SK-N-SH (cell line): ENCODE measurements around the gene RBM10.

ENCODE experiments used
- CHD2 ChIP-seq: fragments of 150-350 bp; IDR thresholded peaks from 2 replicates; pipeline ENCODE4 v1.6.1; 2018; ENCODE audit warnings: low read length; ENCODE audit not compliant: partially characterized antibody
- ELF1 ChIP-seq: IDR thresholded peaks from 2 replicates; pipeline ENCODE4 v1.4.0; 2012
- EZH2phosphoT487 ChIP-seq: fragments of 200-600 bp; sonication (generic); IDR thresholded peaks from 2 replicates; pipeline ENCODE4 v1.6.1; 2017; ENCODE audit warnings: low read depth, mixed run types, mild to moderate bottlenecking, antibody characterized with exemption, moderate library complexity, borderline replicate concordance
- FOXJ3 ChIP-seq: sonication (generic); formaldehyde crosslinking; IDR thresholded peaks from 2 replicates; pipeline ENCODE4 v1.5.1; 2020; ENCODE audit warnings: mild to moderate bottlenecking, missing genetic modification reagents
- MEF2A ChIP-seq: IDR thresholded peaks from 2 replicates; pipeline ENCODE4 v1.4.0; 2012; ENCODE audit warnings: low read depth, borderline replicate concordance
- PBX3 ChIP-seq: IDR thresholded peaks from 2 replicates; pipeline ENCODE4; 2012
- POLR2AphosphoS5 ChIP-seq: IDR thresholded peaks from 2 replicates; pipeline ENCODE4 v1.6.1; 2012; ENCODE audit warnings: low read depth, low read length
- RAD21 ChIP-seq: IDR thresholded peaks from 2 replicates; pipeline ENCODE4 v1.6.1; 2012; ENCODE audit warnings: mild to moderate bottlenecking, low read length
- REST ChIP-seq: IDR thresholded peaks from 2 replicates; pipeline ENCODE4 v1.6.1; 2012; ENCODE audit warnings: mild to moderate bottlenecking, low read depth, low read length, moderate library complexity
- ZBTB33 ChIP-seq: IDR thresholded peaks from 2 replicates; pipeline ENCODE4 v1.4.0; 2012; ENCODE audit warnings: low read depth, borderline replicate concordance
- TF ChIP-seq, protein P1 (sequence below): fragments of 200-600 bp; sonication (generic); IDR thresholded peaks from 2 replicates; pipeline ENCODE4 v1.6.1; 2017; ENCODE audit warnings: antibody characterized with exemption, mild to moderate bottlenecking, moderate library complexity

GRCh38 chrX:47223476-47224250, 78.6 kb downstream of the RBM10 start:
- TF ChIP-seq, protein P1, sequence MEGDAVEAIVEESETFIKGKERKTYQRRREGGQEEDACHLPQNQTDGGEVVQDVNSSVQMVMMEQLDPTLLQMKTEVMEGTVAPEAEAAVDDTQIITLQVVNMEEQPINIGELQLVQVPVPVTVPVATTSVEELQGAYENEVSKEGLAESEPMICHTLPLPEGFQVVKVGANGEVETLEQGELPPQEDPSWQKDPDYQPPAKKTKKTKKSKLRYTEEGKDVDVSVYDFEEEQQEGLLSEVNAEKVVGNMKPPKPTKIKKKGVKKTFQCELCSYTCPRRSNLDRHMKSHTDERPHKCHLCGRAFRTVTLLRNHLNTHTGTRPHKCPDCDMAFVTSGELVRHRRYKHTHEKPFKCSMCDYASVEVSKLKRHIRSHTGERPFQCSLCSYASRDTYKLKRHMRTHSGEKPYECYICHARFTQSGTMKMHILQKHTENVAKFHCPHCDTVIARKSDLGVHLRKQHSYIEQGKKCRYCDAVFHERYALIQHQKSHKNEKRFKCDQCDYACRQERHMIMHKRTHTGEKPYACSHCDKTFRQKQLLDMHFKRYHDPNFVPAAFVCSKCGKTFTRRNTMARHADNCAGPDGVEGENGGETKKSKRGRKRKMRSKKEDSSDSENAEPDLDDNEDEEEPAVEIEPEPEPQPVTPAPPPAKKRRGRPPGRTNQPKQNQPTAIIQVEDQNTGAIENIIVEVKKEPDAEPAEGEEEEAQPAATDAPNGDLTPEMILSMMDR: no peak
- TF ChIP-seq RAD21: no peak
- no peak for TF ChIP-seq CHD2
- TF ChIP-seq PBX3: no peak
- TF ChIP-seq EZH2phosphoT487: no peak
- TF ChIP-seq ZBTB33: no peak
- TF ChIP-seq REST: no peak
- TF ChIP-seq POLR2AphosphoS5: no peak
- TF ChIP-seq MEF2A: no peak
- no peak for TF ChIP-seq ELF1
- no peak for TF ChIP-seq FOXJ3 (CRISPR knock-in tag)
